ENCODE measurements around the gene SESN2. TPM values are rescaled to one million over a fixed set of nuclear protein-coding genes. Genes with fewer than 3 reads are reported as not detected.
A peak's percentile ranks its signal among the peaks of the same experiment; 100 is the strongest.
"Not testable (repeated sequence)": the region's sequence is repeated elsewhere in the genome, so short reads cannot be mapped to it uniquely, and the experiment has no call there.

Gene SESN2
- polyA plus RNA-seq, 1 donor = 3.9 TPM

DNA sequence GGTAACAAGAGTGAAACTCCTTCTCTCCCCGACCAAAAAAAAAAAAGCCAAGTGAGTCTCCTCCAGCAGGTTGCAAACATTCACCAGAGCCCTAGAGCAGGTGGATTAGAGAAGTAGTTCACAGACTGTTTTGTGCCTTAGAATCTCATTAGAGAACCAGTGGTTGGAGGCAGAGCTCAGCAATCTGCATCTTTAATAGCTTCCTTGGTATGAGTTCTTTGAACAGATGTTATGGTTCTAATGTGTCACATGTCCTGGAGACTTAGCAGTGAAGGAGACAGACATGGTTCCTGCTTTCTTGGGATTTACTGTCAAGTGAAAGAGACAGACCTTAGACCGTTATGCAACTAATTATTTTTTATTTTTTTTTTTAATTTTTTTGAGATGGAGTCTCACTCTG, 26.8 kb downstream of the SESN2 start:
- no peak for DNase-seq

DNA sequence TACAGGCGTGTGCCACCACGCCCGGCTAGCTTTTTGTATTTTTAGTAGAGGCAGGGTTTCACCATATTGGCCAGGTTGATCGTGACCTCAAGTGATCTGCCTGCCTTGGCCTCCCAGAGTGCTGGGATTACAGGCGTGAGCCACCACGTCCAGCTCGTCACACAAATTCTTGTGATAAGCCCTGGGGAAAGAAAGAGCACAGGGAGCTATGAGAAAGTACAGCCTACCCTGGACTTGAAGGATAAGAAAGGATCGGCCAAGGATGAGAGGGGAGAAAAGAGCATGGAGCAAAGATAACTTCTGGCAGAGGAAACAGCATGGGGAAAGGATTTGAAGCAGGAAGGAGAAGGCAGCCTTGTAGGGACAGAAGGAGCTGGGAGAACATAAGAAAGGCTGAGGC, 29.2 kb downstream of the SESN2 start:
- DNase-seq = no peak

- no peak for DNase-seq
These were observed 31.5 kb downstream of the SESN2 start for GRCh38 chr1:28290851-28291250.

DNA sequence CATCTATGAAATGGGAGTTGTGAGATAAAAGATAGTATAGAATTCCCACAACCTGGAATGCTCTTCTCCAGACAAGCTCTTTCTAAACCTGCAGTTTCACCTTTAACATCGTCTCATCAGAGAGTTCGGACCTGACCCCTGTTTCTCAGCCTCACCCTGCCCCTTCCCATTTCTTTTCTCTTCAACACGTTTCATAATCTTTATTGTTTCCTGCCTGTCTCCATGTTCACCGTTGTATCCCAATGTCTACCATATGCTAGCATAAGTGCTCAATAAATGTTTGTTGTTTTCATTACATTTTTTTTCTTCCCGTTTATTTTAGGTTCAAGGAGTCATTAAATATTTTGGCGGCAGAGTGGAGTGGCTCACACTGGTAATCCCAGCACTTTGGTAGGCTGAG, 32.4 kb downstream of the SESN2 start:
- no peak for DNase-seq

GRCh38 chr1:28295936-28296335, 36.6 kb downstream of the SESN2 start:
- DNase-seq = no peak

DNA sequence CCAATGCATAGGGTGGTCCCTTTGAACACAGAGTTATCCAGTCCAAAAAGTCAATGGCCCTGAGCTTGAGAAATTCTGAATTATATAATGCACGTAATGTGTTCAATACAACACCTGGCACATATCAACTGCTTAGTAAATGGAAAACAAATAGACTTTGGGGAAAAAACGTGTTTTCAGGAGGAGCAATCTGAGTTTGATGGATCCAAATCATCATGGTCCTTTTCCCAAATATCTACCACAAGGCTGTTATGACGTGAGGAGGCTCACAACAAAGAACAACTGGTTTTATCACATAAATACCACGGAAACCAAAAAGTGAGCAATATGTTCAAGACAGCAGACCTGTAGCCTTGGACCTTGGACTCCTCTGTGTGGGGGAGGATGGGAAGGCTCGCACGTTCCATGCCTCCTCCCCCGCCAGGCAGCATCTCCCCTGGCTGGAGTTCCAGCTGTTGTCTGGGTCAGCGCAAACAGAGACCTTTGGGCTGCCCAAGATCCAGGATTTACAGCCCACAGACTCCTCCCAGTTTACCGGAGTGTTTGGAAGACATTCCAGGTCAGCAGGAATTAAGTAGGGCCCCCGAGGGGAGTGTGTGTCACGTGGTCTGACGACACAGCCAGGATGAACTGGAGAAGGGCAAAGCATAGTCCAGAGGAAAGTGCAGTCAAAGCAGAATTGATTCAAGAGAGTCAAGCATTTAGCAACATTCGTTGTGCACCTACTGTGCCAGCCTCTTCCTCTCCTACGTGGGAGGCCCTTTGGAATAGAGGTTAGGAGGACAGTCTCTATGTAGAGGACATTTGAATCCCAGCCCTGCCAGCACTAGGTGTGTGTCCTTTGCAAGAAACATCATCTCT, 37.3 kb downstream of the SESN2 start:
- DNase-seq = peak; percentile 36

- DNase-seq = no peak
These were observed 38.5 kb downstream of the SESN2 start for GRCh38 chr1:28297826-28298225.

DNA sequence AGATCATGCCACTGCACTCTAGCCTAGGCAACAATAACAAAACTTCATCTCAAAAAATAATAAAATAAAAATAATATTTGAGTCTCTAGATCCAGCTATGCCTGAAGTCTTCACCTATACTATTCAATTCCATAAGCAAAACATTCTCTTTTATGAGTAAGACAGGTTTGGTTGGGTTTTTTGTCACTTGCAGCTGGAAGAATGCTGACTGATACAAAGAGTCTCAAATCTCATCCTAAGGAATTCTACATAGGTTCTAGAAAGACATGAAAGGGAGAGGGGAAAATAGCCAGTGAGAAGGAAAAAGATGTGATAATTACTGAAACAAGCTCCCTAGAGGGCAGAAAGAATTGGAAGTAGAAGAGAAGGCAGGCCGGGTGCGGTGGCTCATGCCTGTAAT, 39.1 kb downstream of the SESN2 start:
- DNase-seq = no peak

GRCh38 chr1:28301368-28302174, 42.3 kb downstream of the SESN2 start:
- DNase-seq = no peak

GRCh38 chr1:28302247-28302646, 42.9 kb downstream of the SESN2 start:
- DNase-seq = no peak

GRCh38 chr1:28306301-28306949, 47.1 kb downstream of the SESN2 start:
- DNase-seq = no peak

DNA sequence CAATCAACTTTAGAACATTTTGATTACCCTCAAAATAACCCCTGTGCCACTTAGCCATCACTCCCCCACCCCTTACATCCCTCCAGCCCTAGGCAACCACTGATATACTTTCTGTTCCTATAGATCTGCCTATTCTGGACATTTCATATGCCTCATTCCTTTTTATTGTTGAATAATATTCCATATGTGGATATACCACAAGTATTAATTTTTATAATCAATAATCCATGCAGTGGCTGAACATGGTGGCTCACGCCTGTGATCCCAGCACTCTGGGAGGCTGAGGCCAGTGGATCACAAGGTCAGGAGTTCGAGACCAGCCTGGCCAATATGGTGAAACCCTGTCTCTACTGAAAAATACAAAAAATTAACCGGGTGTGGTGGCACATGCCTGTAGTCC, 49.4 kb downstream of the SESN2 start:
- DNase-seq = no peak

DNA sequence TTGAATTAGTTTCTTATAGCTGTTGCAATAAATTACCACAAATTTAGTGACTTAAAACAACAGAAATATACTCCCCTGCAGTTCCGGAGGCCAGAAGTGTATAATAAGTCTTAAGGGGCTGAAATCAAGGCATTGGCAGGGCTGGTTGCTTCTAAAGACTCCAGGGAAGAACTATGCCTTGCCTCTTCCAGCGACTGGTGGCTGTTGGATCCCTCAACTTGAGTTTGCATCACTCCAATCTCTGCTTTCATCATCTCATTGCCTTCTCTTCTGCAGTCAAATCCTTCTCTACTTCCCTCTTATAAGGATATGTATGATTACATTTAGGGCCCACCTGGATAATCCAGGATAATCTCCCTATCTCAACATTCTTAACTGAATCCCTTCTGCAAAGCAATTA, 50.4 kb downstream of the SESN2 start:
- no peak for DNase-seq

GRCh38 chr1:28313702-28314546, 54.6 kb downstream of the SESN2 start:
- no peak for DNase-seq

GRCh38 chr1:28314547-28314941, 55.2 kb downstream of the SESN2 start:
- DNase-seq = no peak

DNA sequence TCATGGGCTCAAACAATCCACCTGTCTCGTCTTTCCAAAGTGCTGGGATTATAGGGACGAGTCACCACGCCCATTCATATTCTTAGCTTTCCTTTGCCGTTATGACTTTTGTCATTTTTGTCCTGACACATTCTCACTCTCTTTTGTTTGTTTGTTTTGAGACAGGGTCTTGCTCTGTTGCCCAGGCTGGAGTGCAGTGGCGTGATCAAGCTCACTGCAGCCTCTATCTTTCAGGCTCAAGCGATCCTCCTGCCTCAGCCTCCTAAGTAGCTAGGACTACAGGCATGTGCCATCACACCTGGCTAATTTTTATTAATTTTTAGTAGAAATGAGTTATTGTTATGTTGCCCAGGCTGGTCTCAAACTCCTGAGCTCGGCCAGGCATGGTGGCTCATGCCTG, 57.7 kb downstream of the SESN2 start:
- DNase-seq = no peak

DNA sequence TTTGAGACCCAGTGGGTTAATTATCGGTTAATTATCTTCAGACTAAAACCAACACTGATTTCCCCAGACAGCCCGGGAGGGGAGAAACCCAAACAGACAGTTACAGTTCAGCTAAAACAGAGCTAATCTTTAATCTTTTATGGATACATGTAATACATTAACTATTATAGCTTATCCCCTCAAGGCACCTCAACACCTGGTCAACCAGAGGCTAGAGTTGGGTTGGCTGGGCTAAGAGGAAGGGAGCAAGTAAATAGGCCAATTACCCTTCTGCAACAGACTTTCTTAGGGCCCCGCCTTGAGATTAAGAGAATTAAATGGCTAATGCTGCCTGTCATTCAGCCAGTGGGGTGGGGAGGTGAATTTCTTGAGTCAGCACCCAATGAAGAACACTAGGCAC, 62.9 kb downstream of the SESN2 start:
- DNase-seq = no peak

- no peak for DNase-seq
These were observed 64.4 kb downstream of the SESN2 start for GRCh38 chr1:28323720-28324119.

DNA sequence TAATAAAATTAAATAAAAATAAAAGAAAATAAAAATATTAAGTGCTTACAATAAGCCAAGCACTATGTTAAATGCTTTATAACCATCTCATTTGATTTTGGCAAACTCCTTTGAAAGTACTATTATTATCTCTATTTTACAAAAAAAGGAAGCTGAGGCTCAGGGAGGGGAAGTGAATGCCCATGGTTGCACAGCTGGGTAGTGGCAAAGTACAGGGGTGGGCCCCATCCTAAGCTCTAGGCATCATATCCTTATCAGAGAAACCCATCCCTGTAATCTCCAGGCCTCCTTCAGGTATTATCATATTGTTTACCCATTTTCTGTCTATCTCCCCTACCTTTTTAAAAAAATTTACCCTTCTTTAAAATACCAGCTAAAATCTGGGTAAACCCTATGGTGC, 67.2 kb downstream of the SESN2 start:
- DNase-seq = no peak

DNA sequence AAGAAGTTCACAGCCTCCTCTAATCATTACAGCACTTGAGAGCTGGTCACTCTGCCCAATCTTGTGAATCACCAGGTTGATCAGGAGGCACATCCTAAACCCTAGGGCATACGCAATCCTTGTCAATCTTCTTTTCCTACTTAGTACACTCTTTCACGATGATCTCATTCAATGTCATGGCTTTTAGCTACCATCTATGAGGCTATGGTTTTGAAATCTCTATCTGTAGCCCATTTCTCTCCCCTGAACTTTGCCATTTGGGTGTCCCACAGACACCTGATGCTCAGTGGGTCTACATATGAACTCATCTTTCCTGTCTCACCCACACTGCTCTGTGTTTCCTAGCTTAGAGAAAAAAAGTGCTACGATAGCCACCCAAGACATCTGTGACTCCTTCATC, 67.7 kb downstream of the SESN2 start:
- no peak for DNase-seq

GRCh38 chr1:28327431-28327830, 68.1 kb downstream of the SESN2 start:
- not testable (repeated sequence) for DNase-seq

DNA sequence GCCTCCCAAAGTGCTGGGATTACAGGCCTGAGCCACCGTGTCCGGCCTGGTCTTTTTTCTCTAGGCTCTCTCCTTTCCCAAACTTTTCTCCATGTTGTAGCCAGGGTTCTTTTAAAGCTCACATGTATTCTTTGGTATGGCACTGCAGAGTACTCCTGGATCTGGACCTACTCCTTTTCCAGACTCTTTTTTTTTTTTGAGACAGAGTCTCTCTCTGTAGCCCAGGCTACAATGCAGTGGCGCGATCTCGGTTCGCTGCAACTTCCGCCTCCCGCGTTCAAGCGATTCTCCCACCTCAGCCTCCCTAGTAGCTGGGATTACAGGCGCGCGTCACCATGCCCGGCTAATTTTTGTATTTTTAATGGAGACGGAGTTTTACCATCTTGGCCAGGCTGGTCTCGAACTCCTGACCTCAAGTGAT, 68.9 kb downstream of the SESN2 start:
- no peak for DNase-seq
